HFFc6 (cell line): ENCODE measurements around the gene C20orf204. TPM values are rescaled to one million over a fixed set of nuclear protein-coding genes. Genes with fewer than 3 reads are reported as not detected.

Source experiments
- DNase-seq: peaks from one replicate; pipeline ENCODE4 v3.0.0-alpha.2; 2018
- H3K27ac Mint-ChIP-seq: 2 replicates; pipeline ENCODE4 v1.8.0; 2020; ENCODE audit warnings: mild to moderate bottlenecking, mixed read lengths
- H3K27me3 Mint-ChIP-seq: 2 replicates; pipeline ENCODE4 v1.8.0; 2021; ENCODE audit warnings: mild to moderate bottlenecking, moderate library complexity, mixed read lengths; ENCODE audit not compliant: insufficient read depth
- H3K36me3 Mint-ChIP-seq: 2 replicates; pipeline ENCODE4 v1.8.0; 2021; ENCODE audit warnings: low read depth, mixed read lengths
- H3K4me1 Mint-ChIP-seq: 2 replicates; pipeline ENCODE4 v1.8.0; 2020; ENCODE audit warnings: low read depth, mixed read lengths
- H3K4me3 Mint-ChIP-seq: 2 replicates; pipeline ENCODE4 v1.8.0; 2020; ENCODE audit warnings: mild to moderate bottlenecking, moderate library complexity, mixed read lengths
- H3K9me3 Mint-ChIP-seq: 2 replicates; pipeline ENCODE4 v1.8.0; 2020; ENCODE audit warnings: mild to moderate bottlenecking, mixed read lengths
- CTCF ChIP-seq: fragments of 200-600 bp; sonication (generic); IDR thresholded peaks from 2 replicates; pipeline ENCODE4 v1.5.0; 2021; ENCODE audit warnings: antibody characterized with exemption, mild to moderate bottlenecking
- total RNA-seq, 6 experiments: library from RNA; stranded (reverse); fragmentation: NEBNext Ultra II Directional; extraction: Animal tissue kit (Norgen Biotek cat#: 25700); gene quantifications; 2 replicates in 1 of 6; 3 replicates in 5 of 6; pipeline ENCODE4 v1.2.3, GENCODE V29; 2021

Gene C20orf204
- total RNA-seq, 6 experiments from 2014 or later, result 0.32 to 0.57 (median 0.42) TPM

GRCh38 chr20:64051033-64051452, 15.1 kb downstream of the C20orf204 start:
- no peak overlapping the region for H3K4me3 Mint-ChIP-seq
- H3K27ac Mint-ChIP-seq, result no peak overlapping the region
- H3K9me3 Mint-ChIP-seq, result no peaks in the 10 kb centered on the region
- no peaks in the 10 kb centered on the region for H3K4me1 Mint-ChIP-seq
- peaks cover 10% of the 10 kb centered on the region for H3K27me3 Mint-ChIP-seq
- no peak for TF ChIP-seq CTCF
- no peaks in the 10 kb centered on the region for H3K36me3 Mint-ChIP-seq
- no peak for DNase-seq

DNA sequence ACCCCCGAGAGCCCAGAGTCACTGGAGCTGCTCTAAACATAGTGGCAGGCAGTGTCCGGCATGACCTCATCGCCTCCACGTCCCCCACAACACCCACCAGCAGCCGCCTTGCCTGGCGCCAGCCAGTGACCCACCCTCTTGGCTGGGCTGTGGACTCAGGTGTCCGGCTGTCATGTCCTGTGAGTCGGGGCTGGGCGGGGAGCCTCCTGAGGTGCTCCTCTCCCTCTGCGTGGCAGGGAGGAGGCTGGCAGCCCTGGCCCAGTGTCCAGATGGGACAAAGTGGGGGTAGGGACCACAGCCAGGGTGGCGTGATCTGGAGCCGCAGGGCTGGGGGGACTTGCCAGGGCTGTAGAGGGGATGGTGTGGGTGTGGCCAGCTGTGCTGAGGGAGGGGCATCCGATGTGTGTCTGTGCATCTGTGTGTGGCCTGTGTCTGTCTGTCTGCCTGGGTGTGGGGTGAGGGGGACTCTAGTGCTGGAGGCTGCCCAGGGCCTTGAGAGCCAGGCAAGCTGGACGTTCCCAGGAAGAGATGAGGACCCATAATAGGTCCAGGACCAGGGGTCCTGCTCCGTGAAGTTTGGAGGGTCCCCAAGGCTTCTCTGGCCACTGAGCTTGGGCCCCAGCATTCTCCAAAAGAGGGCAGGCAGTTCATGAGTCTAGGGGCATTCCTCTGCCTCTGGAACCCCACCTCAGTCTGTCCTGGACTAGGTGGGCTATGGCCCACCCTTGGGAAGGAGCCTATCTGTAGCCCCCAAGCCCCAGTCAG, 15.8 kb downstream of the C20orf204 start:
- Mint-ChIP-seq H3K27me3 (peaks cover 7% of the 10 kb centered on the region), H3K36me3 (no peaks in the 10 kb centered on the region), H3K27ac (no peak overlapping the region), H3K9me3 (no peaks in the 10 kb centered on the region), H3K4me3 (no peak overlapping the region), H3K4me1 (no peaks in the 10 kb centered on the region)
- no peak for DNase-seq
- TF ChIP-seq CTCF, result no peak

- H3K9me3 Mint-ChIP-seq, result no peaks in the 10 kb centered on the region
- no peak overlapping the region for H3K4me3 Mint-ChIP-seq
- TF ChIP-seq CTCF, result no peak
- no peaks in the 10 kb centered on the region for H3K4me1 Mint-ChIP-seq
- no peaks in the 10 kb centered on the region for H3K36me3 Mint-ChIP-seq
- peaks cover 4% of the 10 kb centered on the region for H3K27me3 Mint-ChIP-seq
- no peak for DNase-seq
- H3K27ac Mint-ChIP-seq, result no peak overlapping the region
Observed at GRCh38 chr20:64052326-64052722, 16.3 kb downstream of the C20orf204 start.

GRCh38 chr20:64052987-64053840, 17.2 kb downstream of the C20orf204 start:
- Mint-ChIP-seq H3K36me3 (no peaks in the 10 kb centered on the region), H3K27me3 (peaks cover 4% of the 10 kb centered on the region), H3K4me1 (peaks cover 3% of the 10 kb centered on the region; the same call in 1 of the 2 replicates), H3K4me3 (no peak overlapping the region), H3K27ac (no peak overlapping the region), H3K9me3 (no peaks in the 10 kb centered on the region)
- no peak for TF ChIP-seq CTCF
- DNase-seq, result no peak

- Mint-ChIP-seq H3K36me3 (no peaks in the 10 kb centered on the region), H3K27ac (no peak overlapping the region), H3K4me1 (peaks cover 8% of the 10 kb centered on the region; the same call in 1 of the 2 replicates), H3K27me3 (peaks cover 3% of the 10 kb centered on the region), H3K9me3 (no peaks in the 10 kb centered on the region), H3K4me3 (no peak overlapping the region)
- peak; percentile 38 for TF ChIP-seq CTCF
- DNase-seq, result no peak
Observed at GRCh38 chr20:64053841-64054661, 18.1 kb downstream of the C20orf204 start.
